Sciatic nerve (tissue), 2 donors: ENCODE data around the gene RANBP3L. TPM values are rescaled to one million over a fixed set of nuclear protein-coding genes. Genes with fewer than 3 reads are reported as not detected.
A peak's percentile ranks its signal among the peaks of the same experiment; 100 is the strongest.

Experiments used
- ATAC-seq: fragments of 200-7000 bp; cut with Tn5 transposase; one replicate; pipeline ENCODE4 v1.9.1; 2020; ENCODE audit warnings: mild to moderate bottlenecking, moderate library complexity
- DNase-seq: peaks from one replicate; pipeline ENCODE4 v3.0.0-alpha.2; 2020; ENCODE audit warnings: low spot score
- intact Hi-C: fragments of 100-400 bp; cut with DNase I; formaldehyde crosslinking; loops from one replicate; pipeline ENCODE4 v1.14.2; 2022
- total RNA-seq: library from RNA; stranded (reverse); fragmentation: NEBNext Ultra II Directional; extraction: Animal tissue kit (Norgen Biotek cat#: 25700); gene quantifications from one replicate; pipeline ENCODE4 v1.2.1, GENCODE V29; 2021
- donor health status: DM: no; HTN: no; CAD: no.
- donor health status: DM: no; HTN: no; CAD: no.

RANBP3L gene
- total RNA-seq, 1 donor from 2014 or later = 0.40 TPM

GRCh38 chr5:36252722-36253365 lies 48.9 kb downstream of the RANBP3L start:
- intact Hi-C loops = no loop called here
- ATAC-seq (peak; percentile 93), DNase-seq (no peak)

DNA sequence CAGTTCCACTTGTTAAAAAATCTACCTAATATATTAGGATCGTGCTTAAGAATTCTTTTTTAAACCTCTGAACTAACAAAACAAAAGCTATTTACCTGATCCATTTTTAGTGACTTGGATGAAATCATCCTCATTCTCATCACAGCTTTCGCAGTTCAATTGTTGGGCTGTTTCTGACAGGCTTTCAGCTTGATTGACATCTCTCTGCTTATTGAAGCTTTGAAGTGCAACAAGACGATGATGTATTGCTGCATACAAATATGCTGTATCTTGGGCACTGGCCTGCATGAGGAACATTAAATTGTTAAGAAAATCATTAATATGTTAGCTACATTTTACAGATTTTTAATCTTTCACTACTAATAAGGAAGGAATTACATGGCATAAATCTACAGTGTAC lies 50.5 kb downstream of the RANBP3L start:
- ATAC-seq (no peak), DNase-seq (no peak)
- intact Hi-C loops = no loop called here

DNA sequence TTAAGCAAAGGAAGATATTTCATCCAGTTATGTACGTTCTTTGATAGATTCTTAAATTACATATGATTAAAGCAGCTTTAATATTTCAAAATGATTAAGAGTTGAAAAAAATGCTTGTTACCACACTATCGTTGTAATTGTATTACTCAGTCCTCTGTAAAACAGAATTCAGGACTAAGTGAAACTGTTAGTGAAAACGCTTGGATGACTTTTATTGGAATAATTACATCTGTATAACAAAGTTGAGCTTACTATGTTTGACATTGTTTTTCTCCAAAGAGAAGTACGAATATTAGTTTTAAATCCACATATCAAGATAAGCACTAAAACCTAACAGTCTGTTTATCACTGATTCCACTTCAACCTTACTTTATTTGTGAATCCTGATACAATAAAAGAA lies 51.3 kb downstream of the RANBP3L start:
- no peak for DNase-seq
- no peak for ATAC-seq
- intact Hi-C loops = no loop called here

GRCh38 chr5:36246036-36246800 lies 55.5 kb downstream of the RANBP3L start:
- DNase-seq (no peak), ATAC-seq (no peak)
- intact Hi-C loops = no loop called here

GRCh38 chr5:36244076-36244475 lies 57.6 kb downstream of the RANBP3L start:
- intact Hi-C loops = no loop called here
- DNase-seq (no peak), ATAC-seq (no peak)

- DNase-seq (no peak), ATAC-seq (no peak)
- intact Hi-C loops = no loop called here
These were observed 58.0 kb downstream of the RANBP3L start for GRCh38 chr5:36243653-36244052.

- DNase-seq (peak; percentile 57), ATAC-seq (no peak)
- intact Hi-C loops = no loop called here
These were observed 58.9 kb downstream of the RANBP3L start for GRCh38 chr5:36242534-36243485.

DNA sequence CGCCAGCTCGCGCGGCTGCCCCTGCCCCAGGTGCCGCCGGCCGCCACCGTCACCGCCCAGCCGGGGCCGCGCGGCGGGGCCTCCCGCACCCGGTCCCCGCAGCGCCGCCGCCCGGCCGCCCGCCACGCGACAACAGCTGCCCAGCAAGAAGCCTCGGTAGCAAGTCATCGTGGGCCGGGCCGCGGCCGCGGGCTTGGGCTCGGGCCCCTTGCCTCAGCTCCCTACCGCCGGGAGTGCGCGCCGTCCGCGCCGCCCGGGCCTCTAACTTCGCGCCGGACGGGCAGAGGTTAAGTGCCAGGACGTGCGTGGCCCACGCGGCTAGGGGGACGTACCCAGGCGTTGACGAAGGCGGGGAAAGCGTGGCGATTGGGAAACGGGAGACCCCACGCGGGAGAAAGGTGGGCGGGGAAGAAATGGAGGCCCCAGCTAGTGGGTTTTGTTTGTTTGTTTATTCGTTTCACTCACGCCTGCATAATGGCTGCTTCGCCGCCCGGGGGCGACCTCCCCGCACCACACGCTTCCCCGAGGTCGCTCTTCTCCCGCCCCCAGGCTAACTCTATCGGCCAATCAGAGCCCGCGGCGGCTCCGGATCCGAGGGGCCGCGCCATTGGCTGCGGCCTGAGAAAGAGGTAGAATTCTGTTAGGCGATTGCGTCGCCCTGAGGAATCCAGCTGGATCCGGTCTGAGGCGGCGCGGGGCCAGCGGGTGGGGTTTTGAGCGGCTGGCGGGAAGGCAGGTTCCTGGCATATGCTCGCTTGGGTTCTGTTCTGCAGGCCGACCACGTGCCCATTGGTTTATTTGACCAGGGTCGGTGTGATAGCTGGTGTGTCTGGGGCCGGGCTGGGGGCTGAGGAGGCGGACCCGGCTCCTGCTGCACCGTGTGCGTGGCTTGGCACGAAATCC lies 59.8 kb downstream of the RANBP3L start, which contains the start of gene NADK2:
Gene NADK2, minus strand, starts transcription at position 295 of the 903 bp plus-strand sequence. Its CDS starts 127 bp downstream, at position 168.
- DNase-seq = peak; percentile 98
- intact Hi-C loops = no loop called here
- peak; percentile 98 for ATAC-seq

DNA sequence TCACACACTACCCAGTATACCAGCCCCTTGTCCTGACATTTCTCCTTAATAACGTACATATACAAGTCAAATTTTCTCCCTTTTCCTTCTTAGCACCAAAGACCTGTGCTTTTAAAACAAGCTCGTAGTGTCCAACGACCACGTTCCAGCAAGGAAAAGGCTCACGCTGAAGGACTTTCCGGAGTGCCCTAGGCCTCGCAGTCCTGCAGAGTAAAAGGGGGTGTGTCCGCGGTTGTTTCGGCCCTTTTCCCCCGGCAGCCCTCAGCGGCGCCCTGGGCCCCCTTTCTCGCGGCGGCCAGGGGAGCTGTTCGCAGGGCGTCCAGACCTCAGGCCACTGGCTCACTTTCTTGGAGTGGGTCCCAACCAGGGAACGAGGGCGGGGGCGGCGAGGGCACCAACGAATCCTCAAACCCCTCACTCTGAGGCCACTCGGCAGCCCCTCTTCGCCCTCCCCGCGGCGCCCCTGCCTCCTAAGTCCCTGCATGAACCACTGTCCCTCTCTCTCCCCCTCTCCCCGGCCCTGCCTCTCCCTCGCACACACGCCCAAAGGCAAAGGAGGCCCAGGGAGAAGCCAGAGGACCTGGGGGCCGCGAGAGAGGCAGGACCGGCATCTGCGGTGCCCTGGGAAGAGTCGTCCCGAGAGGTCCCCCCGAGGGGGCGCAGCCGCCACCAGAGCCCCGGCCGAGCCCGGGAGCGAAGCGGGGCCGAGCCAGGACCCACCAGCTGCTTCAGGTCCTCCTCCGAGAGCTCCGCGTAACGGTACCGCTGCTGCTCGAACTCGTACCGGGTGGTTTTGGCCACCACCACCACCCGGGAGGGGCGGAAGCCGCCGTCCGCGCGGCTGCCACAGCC lies 60.7 kb downstream of the RANBP3L start:
- intact Hi-C loops = no loop called here
- peak; percentile 82 for DNase-seq
- ATAC-seq = peak; percentile 54

- ATAC-seq = no peak
- DNase-seq = no peak
- intact Hi-C loops = no loop called here
These were observed 62.1 kb downstream of the RANBP3L start for GRCh38 chr5:36239370-36240293.

- ATAC-seq (no peak), DNase-seq (no peak)
- intact Hi-C loops = no loop called here
These were observed 63.0 kb downstream of the RANBP3L start for GRCh38 chr5:36238502-36239295.

DNA sequence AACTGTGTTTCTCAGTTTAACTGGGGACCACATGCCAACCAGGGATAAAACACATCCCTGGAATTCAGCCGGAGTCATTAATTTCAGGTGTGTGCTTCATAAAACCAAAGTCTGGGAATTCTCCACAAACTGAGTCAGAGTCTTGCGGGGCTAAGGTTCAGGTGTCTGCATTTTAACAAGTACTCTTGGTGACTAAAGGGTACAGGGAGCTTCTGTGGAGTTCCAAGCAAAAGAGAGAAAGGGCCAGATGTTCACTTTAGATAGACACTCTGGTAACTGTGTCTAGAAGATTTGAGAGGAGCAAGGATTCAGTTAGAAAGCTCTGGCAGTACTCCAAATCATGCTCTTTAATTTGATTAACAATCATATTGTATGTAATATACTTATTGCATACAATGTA lies 64.0 kb downstream of the RANBP3L start:
- ATAC-seq = no peak
- intact Hi-C loops = no loop called here

DNA sequence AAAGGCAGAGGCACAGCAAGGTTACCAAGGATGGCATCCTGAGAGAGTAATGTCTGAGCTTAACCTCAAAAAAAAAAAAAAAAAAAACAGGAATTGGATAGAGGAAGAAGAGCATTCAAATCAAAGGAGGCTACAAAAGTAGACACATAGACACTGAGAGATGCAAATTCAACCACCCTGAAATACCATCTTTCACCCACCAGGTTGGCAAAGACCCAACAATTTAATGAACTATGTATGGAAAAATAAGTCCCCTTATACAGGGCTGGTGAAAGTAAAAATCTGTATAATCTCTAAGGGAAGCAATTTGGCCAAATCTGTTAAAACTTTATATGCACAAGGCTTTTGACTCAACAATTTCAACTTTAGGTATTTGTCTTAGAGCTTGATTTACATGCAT lies 64.9 kb downstream of the RANBP3L start:
- ATAC-seq (no peak), DNase-seq (no peak)
- intact Hi-C loops = no loop called here

More for the DNA sequence above, 64.0 kb downstream of the RANBP3L start:
- no peak for DNase-seq

- DNase-seq = no peak
- no peak for ATAC-seq
- intact Hi-C loops = no loop called here
These were observed 69.2 kb downstream of the RANBP3L start for GRCh38 chr5:36232533-36232932.

GRCh38 chr5:36230151-36230790 lies 71.4 kb downstream of the RANBP3L start:
- ATAC-seq = no peak
- intact Hi-C loops = no loop called here
- no peak for DNase-seq
